Nephron (organoid): ENCODE results near the gene VMAC.

ENCODE experiments used
- H3K27ac Mint-ChIP-seq, 3 experiments: 2 replicates each; pipeline ENCODE4 v1.8.0; 2020; ENCODE audit warnings: mixed read lengths in 3 of 3, mild to moderate bottlenecking in 2 of 3, moderate library complexity in 1 of 3
- H3K27me3 Mint-ChIP-seq: 2 replicates; pipeline ENCODE4 v1.8.0; 2021; ENCODE audit warnings: low read depth, mild to moderate bottlenecking, moderate library complexity, mixed read lengths
- H3K36me3 Mint-ChIP-seq: 2 replicates; pipeline ENCODE4 v1.8.0; 2020; ENCODE audit warnings: low read depth, mixed read lengths
- H3K4me1 Mint-ChIP-seq: 2 replicates; pipeline ENCODE4 v1.8.0; 2020; ENCODE audit warnings: mixed read lengths
- H3K4me3 Mint-ChIP-seq, 3 experiments: 2 replicates each; pipeline ENCODE4 v1.8.0; 2020; ENCODE audit warnings: mild to moderate bottlenecking in 3 of 3, mixed read lengths in 3 of 3, moderate library complexity in 2 of 3
- H3K9me3 Mint-ChIP-seq: 2 replicates; pipeline ENCODE4 v1.8.0; 2020; ENCODE audit warnings: mixed read lengths
- CTCF ChIP-seq, 3 experiments: fragments of 200-600 bp; sonication (generic); IDR thresholded peaks; one replicate each; pipeline ENCODE4 v1.5.0; 2021; ENCODE audit warnings: antibody characterized with exemption in 3 of 3; ENCODE audit not compliant: unreplicated experiment in 3 of 3

Gene VMAC

GRCh38 chr19:5959260-5960004, 54.8 kb downstream of the VMAC start:
- TF ChIP-seq CTCF (IDR thresholded peaks at IDR 0.05; ENCODE audit: unreplicated experiment in 3 of 3), result no peak
- Mint-ChIP-seq H3K36me3 (no peaks in the 10 kb centered on the region), H3K4me3 (no peak overlapping the region), H3K27me3 (peaks cover 4% of the 10 kb centered on the region), H3K4me1 (peaks cover 65% of the 10 kb centered on the region), H3K9me3 (no peaks in the 10 kb centered on the region), H3K27ac (peak overlapping the region; percentile 44 to 81 (median 46))
